Lower lobe of right lung (tissue), 2 donors: ENCODE data around the gene ZNF335. TPM values are rescaled to one million over a fixed set of nuclear protein-coding genes. Genes with fewer than 3 reads are reported as not detected.
A peak's percentile ranks its signal among the peaks of the same experiment; 100 is the strongest.
"Not testable (repeated sequence)": the region's sequence is repeated elsewhere in the genome, so short reads cannot be mapped to it uniquely, and the experiment has no call there.

Source experiments
- ATAC-seq, 2 donors: fragments of 200-7000 bp; cut with Tn5 transposase; one replicate each; pipeline ENCODE4 v1.9.1; 2020 to 2022; ENCODE audit warnings: mild to moderate bottlenecking in 2 of 2, moderate library complexity in 2 of 2
- DNase-seq: peaks from one replicate; pipeline ENCODE4 v3.0.0-alpha.2; 2020
- H3K27ac ChIP-seq: fragments of 200-600 bp; one replicate; pipeline ENCODE4 v1.8.0; 2022
- H3K27me3 ChIP-seq: fragments of 200-600 bp; one replicate; pipeline ENCODE4 v1.8.0; 2022; ENCODE audit warnings: low read depth
- H3K36me3 ChIP-seq: fragments of 200-600 bp; one replicate; pipeline ENCODE4 v1.8.0; 2022; ENCODE audit warnings: mild to moderate bottlenecking
- H3K4me1 ChIP-seq: fragments of 200-600 bp; one replicate; pipeline ENCODE4 v1.8.0; 2022
- H3K4me3 ChIP-seq: fragments of 200-600 bp; one replicate; pipeline ENCODE4 v1.8.0; 2022; ENCODE audit warnings: mild to moderate bottlenecking
- H3K9me3 ChIP-seq: fragments of 200-600 bp; one replicate; pipeline ENCODE4 v1.8.0; 2022
- CTCF ChIP-seq: fragments of 200-600 bp; IDR thresholded peaks from one replicate; pipeline ENCODE4 v1.8.0; 2022; ENCODE audit warnings: antibody characterized with exemption, mild to moderate bottlenecking
- intact Hi-C: fragments of 100-400 bp; cut with DNase I; formaldehyde crosslinking; loops from one replicate; pipeline ENCODE4 v1.11.0; 2022
- total RNA-seq: library from RNA; stranded (reverse); fragmentation: NEBNext Ultra II Directional; extraction: Animal tissue kit (Norgen Biotek cat#: 25700); gene quantifications from one replicate; pipeline ENCODE4 v1.2.1, GENCODE V29; 2021
- donor health status: DM: no; HTN: yes; CAD: no; lungs with severe emphysema.

The ZNF335 gene
- total RNA-seq, 1 donor from 2014 or later: 20.4 TPM

- H3K4me3 ChIP-seq: no peak overlapping the region
- ATAC-seq (no peak), DNase-seq (peak; percentile 25)
Measured at GRCh38 chr20:45959956-45960630, 11.9 kb downstream of the ZNF335 start.

GRCh38 chr20:45959126-45959525 lies 12.9 kb downstream of the ZNF335 start:
- DNase-seq (peak; percentile 34), ATAC-seq (no peak)
- Histone ChIP-seq H3K27me3 (no peaks in the 10 kb centered on the region), H3K4me3 (no peak overlapping the region), H3K4me1 (no peaks in the 10 kb centered on the region), H3K36me3 (peaks cover 89% of the 10 kb centered on the region), H3K27ac (no peak overlapping the region), H3K9me3 (no peaks in the 10 kb centered on the region)
- TF ChIP-seq CTCF: no peak
- intact Hi-C loops: no loop called here

More at GRCh38 chr20:45959956-45960630, 11.9 kb downstream of the ZNF335 start:
- no peaks in the 10 kb centered on the region for H3K27me3 ChIP-seq
- no peak overlapping the region for H3K27ac ChIP-seq
- intact Hi-C loops: no loop called here
- no peaks in the 10 kb centered on the region for H3K9me3 ChIP-seq
- no peak for TF ChIP-seq CTCF
- H3K4me1 ChIP-seq: no peaks in the 10 kb centered on the region
- H3K36me3 ChIP-seq: peaks cover 99% of the 10 kb centered on the region

- Histone ChIP-seq H3K36me3 (peaks cover 87% of the 10 kb centered on the region), H3K27me3 (no peaks in the 10 kb centered on the region), H3K4me1 (no peaks in the 10 kb centered on the region), H3K9me3 (no peaks in the 10 kb centered on the region), H3K27ac (no peak overlapping the region), H3K4me3 (no peak overlapping the region)
- intact Hi-C loops: no loop called here
- no peak for TF ChIP-seq CTCF
- ATAC-seq: no peak
- no peak for DNase-seq
Measured at GRCh38 chr20:45958593-45958992, 13.4 kb downstream of the ZNF335 start.

GRCh38 chr20:45957021-45957941 lies 14.7 kb downstream of the ZNF335 start:
- H3K4me3 ChIP-seq: no peak overlapping the region
- H3K4me1 ChIP-seq: no peaks in the 10 kb centered on the region
- ATAC-seq (peak in 1 of 2 donors; percentile 6), DNase-seq (peak; percentile 27)
- H3K27ac ChIP-seq: no peak overlapping the region
- H3K9me3 ChIP-seq: no peaks in the 10 kb centered on the region
- no peaks in the 10 kb centered on the region for H3K27me3 ChIP-seq
- intact Hi-C loops: no loop called here
- TF ChIP-seq CTCF: no peak
- peaks cover 87% of the 10 kb centered on the region for H3K36me3 ChIP-seq

GRCh38 chr20:45956326-45956725 lies 15.7 kb downstream of the ZNF335 start:
- intact Hi-C loops, H3K4me1 ChIP-seq, ATAC-seq, H3K27ac ChIP-seq, H3K9me3 ChIP-seq, H3K4me3 ChIP-seq, H3K27me3 ChIP-seq: not testable (repeated sequence)
- H3K36me3 ChIP-seq: peaks cover 87% of the 10 kb centered on the region
- peak; percentile 4 for DNase-seq

GRCh38 chr20:45953672-45954071 lies 18.3 kb downstream of the ZNF335 start:
- DNase-seq (peak; percentile 31), ATAC-seq (no peak)
- no peaks in the 10 kb centered on the region for H3K9me3 ChIP-seq
- H3K27ac ChIP-seq: no peak overlapping the region
- H3K4me1 ChIP-seq: no peaks in the 10 kb centered on the region
- no peak for TF ChIP-seq CTCF
- intact Hi-C loops: no loop called here
- peaks cover 87% of the 10 kb centered on the region for H3K36me3 ChIP-seq
- H3K27me3 ChIP-seq: no peaks in the 10 kb centered on the region
- H3K4me3 ChIP-seq: no peak overlapping the region
